ENCODE results near the gene C20orf96. TPM values are rescaled to one million over a fixed set of nuclear protein-coding genes. Genes with fewer than 3 reads are reported as not detected.

The C20orf96 gene
- total and polyA plus RNA-seq, 2 donors (not counting 3 experiments of a cell fraction or from before 2014, with no cell fraction given) = 17.0 to 17.2 TPM

GRCh38 chr20:273884-274283 is 16.7 kb downstream of the C20orf96 start:
- TF ChIP-seq JUN (IDR thresholded peaks at IDR 0.05; ENCODE audit: borderline replicate concordance, insufficient read depth, insufficient read length, low read depth) (no peak), POLR2A (IDR thresholded peaks at IDR 0.05; ENCODE audit: low read depth, low read length) (no peak), EZH2 (IDR thresholded peaks at IDR 0.05; ENCODE audit: borderline replicate concordance, low read depth, low read length, severe bottlenecking) (no peak), GATA2 (IDR thresholded peaks at IDR 0.05; ENCODE audit: insufficient read depth, insufficient read length, low read depth, low read length) (no peak), POLR2AphosphoS5 (IDR thresholded peaks at IDR 0.05; ENCODE audit: insufficient read depth, low read depth, low read length) (no peak), FOS (IDR thresholded peaks at IDR 0.05; ENCODE audit: borderline replicate concordance, insufficient read depth, low read length) (no peak), MYC (IDR thresholded peaks at IDR 0.05; ENCODE audit: low read depth, low read length) (no peak)
- TF ChIP-seq, protein P1, sequence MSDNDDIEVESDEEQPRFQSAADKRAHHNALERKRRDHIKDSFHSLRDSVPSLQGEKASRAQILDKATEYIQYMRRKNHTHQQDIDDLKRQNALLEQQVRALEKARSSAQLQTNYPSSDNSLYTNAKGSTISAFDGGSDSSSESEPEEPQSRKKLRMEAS (IDR thresholded peaks at IDR 0.05; ENCODE audit: insufficient read depth, insufficient read length) = no peak
- TF ChIP-seq, protein P2, sequence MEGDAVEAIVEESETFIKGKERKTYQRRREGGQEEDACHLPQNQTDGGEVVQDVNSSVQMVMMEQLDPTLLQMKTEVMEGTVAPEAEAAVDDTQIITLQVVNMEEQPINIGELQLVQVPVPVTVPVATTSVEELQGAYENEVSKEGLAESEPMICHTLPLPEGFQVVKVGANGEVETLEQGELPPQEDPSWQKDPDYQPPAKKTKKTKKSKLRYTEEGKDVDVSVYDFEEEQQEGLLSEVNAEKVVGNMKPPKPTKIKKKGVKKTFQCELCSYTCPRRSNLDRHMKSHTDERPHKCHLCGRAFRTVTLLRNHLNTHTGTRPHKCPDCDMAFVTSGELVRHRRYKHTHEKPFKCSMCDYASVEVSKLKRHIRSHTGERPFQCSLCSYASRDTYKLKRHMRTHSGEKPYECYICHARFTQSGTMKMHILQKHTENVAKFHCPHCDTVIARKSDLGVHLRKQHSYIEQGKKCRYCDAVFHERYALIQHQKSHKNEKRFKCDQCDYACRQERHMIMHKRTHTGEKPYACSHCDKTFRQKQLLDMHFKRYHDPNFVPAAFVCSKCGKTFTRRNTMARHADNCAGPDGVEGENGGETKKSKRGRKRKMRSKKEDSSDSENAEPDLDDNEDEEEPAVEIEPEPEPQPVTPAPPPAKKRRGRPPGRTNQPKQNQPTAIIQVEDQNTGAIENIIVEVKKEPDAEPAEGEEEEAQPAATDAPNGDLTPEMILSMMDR (IDR thresholded peaks at IDR 0.05; ENCODE audit: extremely low read depth in 1 of 2, insufficient read depth in 1 of 2, low read depth in 1 of 2, low read length in 2 of 2) = no peak
- H3K27ac ChIP-seq (ENCODE audit: insufficient read depth, low read depth, low read length) = no peak overlapping the region
- no peak overlapping the region for H3K4me3 ChIP-seq (replicated peaks in 1 of 3; ENCODE audit: insufficient read depth in 1 of 3, low read depth in 1 of 3, low read length in 3 of 3)
- H3K4me1 ChIP-seq (ENCODE audit: control insufficient read depth, extremely low read depth, insufficient read depth, low read length) = no peaks in the 10 kb centered on the region
- CTCF ChIA-PET = interaction anchor here (2.7 kb wide), 1 partner anchor 56 kb away, joined by 7 read pairs; no protein-coding TSS in a partner anchor
- no peak for DNase-seq (ENCODE audit: low read depth, low spot score)
- H3K4me2 ChIP-seq (ENCODE audit: insufficient read depth, low read length) = no peak overlapping the region
- H3K27me3 ChIP-seq (ENCODE audit: control insufficient read depth in 2 of 2, insufficient read depth in 2 of 2, low read length in 2 of 2) = no peaks in the 10 kb centered on the region
- H3K9ac ChIP-seq (replicated peaks; ENCODE audit: extremely low read depth, insufficient read depth, low read length) = no peak overlapping the region
- FAIRE-seq = no peak
- H3K9me1 ChIP-seq (replicated peaks; ENCODE audit: control insufficient read depth, extremely low read depth, insufficient read depth, low read length) = no peaks in the 10 kb centered on the region
- no peaks in the 10 kb centered on the region for H3K79me2 ChIP-seq (ENCODE audit: control insufficient read depth, insufficient read depth, low read length)
- dilution Hi-C loops (cut with MboI; ENCODE audit: extremely low pct_ligation_motif_present, low sequenced_read_pairs) (no loop called here), intact Hi-C loops (cut with micrococcal nuclease) (no loop called here)
- POLR2A ChIA-PET = no interaction called here
- peaks cover 0 to 29% of the 10 kb centered on the region in 2 experiments for H3K36me3 ChIP-seq (ENCODE audit: control insufficient read depth in 2 of 2, extremely low read depth in 1 of 2, insufficient read depth in 2 of 2, low read length in 2 of 2)
- H4K20me1 ChIP-seq (replicated peaks; ENCODE audit: control insufficient read depth, extremely low read depth, insufficient read depth, low read length) = no peaks in the 10 kb centered on the region
- no peak overlapping the region for H2AFZ ChIP-seq (ENCODE audit: low read depth, low read length)
- no peaks in the 10 kb centered on the region for H3K9me3 ChIP-seq (replicated peaks; ENCODE audit: control insufficient read depth, insufficient read depth, low read length)
- no TSS peak for BruUV-seq (replicated peaks)
